Measurements from ENCODE around the gene NF1.
"Not testable (repeated sequence)": the region's sequence is repeated elsewhere in the genome, so short reads cannot be mapped to it uniquely, and the experiment has no call there.

NF1 gene

DNA sequence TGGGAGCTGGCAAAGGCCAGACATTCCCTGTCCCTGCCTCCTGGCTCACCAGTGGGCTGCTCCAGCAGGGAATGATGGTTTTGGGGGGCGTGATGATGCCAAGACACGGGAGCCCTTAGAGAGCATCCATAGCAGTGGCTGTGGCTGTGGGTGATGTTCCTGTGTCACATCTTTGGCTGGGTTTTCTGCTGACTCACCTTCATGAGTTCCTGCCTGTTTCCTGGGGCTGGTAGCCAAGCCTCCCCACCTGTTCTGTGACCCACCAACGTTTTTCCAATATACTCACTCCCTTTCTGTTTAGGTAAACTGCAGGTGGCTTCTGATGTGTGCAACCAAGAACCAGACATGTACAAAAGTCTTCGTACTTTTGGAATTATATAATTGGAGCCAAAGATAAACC lies 16.5 kb upstream of the NF1 start:
- no peak for DNase-seq (ENCODE audit: low read depth, low spot score)

DNA sequence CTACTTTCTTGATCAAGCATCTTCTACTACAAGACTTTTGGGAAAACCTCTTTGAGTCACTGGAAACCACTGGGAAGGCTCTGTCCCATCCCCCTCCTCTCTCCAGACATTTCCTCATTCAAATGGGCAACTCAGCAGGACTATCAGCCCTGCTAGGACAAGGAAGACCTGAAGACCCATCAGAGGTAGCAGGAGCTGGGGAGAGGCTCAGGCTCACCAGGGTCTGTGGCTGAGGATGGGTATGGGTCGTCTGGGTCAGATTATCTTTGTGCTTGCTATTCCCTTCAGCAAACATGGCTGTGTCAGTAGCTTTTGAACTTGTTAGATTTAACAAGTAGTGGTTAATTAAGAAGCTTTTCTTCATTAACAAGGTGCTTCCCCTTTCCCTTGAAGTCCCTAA lies 15.0 kb upstream of the NF1 start:
- DNase-seq (ENCODE audit: low read depth, low spot score): no peak

DNA sequence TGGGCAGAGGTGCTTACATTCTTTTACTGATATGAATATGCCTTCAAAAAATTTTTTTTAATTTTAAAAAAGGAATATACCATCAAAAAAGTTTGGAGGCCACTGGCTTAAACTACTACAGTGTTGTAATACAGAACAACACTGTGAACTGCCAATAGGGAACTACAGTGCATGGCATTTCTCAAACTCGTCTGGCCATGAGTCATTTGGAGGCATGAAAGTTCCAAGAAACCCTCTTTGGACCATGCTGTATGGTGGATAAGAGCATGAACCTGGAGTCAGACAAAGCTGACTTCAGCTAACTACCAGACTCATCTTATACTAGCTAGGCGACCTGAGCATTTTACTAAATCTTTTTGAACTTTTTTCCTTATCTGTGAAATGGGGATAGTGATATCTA lies 9.2 kb upstream of the NF1 start:
- no peak for DNase-seq (ENCODE audit: low read depth, low spot score)

DNA sequence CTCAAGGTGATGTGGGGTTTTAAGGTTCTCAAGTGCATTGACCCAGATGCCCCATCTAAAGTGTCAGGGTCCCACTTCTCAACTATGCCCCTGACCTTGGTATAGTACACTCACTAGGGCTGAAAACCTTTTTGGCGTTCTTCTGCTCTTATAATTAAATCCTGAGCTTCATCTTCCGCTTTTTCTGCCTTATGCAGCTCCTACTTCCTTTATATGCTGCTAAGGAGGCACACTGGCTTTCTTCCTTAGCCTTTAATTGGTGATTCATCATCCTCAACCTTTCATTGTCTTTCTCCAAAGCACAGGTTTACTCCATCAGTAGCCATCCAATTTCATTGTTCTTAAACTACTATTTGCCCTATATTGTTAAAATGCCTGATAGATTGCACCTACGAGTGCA lies 5.3 kb upstream of the NF1 start:
- DNase-seq (ENCODE audit: low read depth, low spot score): no peak

DNA sequence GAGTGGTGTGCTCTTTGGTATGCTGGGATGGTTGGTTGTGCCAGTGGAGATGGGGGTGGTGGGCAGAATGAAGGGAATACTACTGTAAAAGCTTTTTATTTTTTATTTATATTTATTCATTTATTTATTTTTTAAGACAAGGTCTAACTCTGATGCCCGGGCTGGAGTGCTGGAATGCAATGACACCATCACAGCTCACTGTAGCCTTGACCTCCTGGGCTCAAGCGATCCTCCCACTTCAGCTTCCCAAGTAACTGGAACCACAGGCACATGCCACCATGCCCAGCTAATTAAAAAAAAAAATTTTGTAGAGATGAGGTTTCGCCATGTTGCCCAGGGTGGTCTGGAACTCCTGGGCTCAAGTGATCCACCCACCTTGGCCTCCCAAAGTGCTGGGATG lies 4.1 kb upstream of the NF1 start:
- not testable (repeated sequence) for DNase-seq (ENCODE audit: low read depth, low spot score)

DNA sequence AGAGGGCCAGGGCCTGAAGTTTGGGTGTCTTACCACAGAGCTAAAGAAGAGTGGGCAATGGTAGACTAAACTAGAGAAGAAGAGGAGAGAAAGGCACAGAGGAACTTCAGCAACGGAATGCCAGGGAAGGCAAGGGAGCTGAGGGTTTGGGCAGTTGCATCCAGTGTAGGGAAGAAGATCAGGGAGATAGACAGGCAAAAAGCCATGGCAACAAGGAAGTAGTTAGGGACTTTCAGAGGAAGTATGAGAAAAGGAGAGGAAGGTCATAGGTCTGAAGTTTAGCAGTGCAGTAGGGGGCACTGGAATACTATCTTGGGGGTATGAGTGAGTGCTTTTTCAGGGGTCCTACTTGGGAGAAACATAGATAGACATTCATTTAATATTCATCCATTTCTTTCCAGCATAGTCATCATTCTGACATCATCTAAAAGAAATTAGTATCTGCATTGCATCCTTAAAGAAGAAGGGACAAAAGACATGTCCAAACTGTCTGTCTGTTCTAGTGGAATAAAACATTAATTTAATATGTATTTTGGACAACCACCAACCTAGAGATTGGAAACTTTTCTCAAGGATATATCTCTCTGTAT lies 2.2 kb upstream of the NF1 start:
- DNase-seq (ENCODE audit: low read depth, low spot score): no peak

DNA sequence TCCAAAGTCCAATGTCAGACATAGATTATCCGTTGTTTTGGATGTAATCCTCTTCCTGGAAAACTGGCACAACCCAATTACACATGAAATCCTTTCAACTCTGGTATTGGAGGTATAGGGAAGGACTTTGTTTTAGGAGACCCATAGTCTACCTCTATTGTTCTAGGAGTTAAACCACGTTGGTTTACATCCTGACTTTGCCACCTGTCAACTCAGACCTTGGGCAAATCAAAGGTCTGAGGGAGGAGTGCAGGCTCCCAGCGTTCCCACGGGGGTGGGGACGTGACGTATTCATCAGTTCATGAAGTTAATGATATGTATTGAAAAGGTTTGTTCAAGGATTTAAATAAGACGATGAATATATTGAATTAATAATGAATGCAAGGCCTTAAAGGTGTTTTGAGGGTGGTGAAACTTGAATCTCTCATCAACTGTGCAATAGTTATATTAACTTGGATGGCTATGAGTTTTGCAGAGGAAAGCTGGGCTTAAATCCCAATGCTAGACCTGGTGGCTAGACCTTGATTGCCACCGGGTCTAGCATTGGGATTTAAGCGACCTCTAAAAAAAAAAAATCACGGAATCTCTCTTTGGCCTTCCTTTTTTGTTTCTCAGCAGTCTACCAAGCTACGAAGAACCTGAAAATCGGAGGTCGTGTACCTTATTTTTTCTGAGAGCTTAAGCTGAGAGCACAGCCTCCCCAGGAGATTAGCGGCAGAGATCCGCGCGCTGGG lies 744 bp upstream of the NF1 start:
- no peak for DNase-seq (ENCODE audit: low read depth, low spot score)

DNA sequence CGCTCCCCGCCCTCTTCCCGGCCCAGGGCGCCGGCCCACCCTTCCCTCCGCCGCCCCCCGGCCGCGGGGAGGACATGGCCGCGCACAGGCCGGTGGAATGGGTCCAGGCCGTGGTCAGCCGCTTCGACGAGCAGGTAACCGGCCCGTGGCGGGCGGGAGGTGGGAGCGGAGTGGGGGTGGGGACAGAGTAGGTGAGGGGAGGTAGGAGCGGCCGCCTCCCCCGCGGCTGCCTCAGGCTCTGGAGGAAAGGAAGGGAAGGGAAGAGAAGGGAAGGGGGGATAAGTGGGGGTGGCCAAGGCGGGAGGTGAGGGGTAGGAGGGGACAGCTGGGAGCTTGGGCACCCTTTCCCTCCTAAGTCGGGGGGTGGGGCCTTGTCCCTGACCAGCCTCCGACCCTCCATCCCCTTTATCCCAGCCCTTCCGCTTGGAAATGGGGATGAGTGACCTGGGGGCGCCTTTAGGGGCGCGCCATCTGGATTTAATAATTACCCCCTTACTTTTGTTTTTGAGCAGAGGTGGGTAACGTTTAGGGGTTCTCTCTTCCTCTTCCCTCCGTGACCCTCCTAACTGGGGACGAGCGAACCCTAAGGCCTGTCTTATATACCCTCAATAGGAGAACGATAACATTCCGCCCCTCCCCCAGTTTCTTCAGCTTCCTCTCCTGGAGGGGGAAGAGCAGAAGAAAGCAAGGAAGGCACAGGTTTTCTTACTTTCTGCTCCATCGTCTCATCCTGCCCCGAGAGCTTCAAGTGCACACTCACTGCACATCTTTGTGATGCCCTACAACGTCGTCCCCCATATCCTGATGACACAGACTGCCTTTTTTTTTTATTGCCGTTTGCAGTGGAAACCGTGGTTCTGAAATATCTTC lies 694 bp downstream of the NF1 start:
- no peak for DNase-seq (ENCODE audit: low read depth, low spot score)

DNA sequence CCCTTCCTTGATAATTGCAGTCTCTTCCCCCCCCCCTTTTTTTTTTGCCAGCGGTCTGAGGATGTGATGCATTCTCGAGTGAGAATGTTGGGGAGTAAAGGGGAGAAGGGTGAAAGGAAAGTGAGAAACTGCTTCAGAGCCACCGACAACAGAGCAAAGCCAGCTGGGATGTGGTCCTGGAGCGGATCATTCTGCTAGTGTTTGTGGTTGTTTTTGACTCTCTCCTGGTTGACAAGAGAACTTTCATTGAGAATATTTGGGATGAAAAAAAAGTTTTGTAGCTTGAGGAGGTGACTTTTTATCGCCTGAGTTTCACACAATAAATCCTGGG lies 1.3 kb downstream of the NF1 start:
- no peak for DNase-seq (ENCODE audit: low read depth, low spot score)

DNA sequence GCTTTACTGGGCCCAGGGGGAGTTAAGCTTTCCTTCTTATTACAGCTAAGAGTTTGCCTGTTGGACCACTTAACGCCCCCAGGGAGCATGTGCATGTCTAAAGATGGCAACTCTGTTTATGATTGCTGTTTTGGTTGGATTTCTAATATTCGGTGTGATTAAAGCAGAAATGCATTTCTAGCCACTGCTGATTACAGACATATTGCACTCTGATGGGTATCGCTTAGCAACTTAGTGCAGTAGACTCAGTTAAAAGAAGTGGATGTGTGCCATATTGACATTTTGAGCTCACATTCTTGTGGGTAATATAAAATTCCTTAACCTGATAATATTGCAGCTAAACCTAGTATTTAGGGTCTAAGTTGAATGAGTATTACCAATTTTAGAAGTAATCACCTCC lies 4.2 kb downstream of the NF1 start:
- no peak for DNase-seq (ENCODE audit: low read depth, low spot score)

DNA sequence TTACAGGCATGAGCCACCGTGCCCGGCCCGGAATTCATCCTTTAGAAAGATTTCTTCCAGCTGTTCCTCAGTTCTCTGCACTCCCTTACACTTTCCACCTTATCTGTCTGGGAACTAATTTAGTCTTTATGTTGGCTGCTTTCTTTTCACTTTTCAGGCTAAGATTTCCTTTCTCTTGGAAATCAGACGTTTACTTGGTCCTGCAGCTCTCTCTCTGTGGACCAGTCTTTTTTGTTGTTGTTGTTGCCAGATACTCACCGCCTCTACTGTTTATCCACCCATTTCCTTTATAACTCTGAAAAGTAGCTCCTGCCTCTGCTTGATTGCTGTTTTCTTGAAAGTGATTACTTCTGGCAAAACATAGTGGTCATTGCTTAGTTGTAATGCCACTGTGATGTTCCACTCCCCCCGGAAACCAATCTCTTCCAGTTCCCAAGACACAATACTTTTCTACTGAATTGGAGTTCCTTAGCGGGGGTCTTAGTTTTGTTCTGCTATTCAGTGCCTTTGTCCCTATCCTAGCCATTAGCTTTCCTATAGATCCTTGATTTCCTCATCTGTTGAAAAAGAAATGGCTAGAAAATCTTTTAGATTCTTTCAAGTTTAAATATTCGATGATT lies 6.2 kb downstream of the NF1 start:
- no peak for DNase-seq (ENCODE audit: low read depth, low spot score)

DNA sequence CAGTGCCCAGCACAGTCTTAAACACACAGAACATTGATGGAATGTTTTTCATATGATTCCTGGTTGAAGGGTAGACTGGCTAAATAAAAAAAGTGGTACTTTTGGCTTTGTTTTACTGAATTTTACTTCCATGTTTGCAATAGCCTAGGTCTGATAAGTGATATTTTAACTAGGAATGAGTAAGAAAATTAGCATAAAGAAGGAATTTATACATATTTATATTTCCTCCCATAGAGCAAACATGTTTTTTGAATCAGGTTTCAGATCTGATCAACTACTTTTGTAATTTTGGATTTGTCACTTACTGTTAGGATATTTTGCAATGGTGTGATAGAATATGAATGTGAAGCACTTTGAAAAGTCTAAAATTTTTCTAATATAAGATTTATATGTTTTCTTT lies 7.2 kb downstream of the NF1 start:
- no peak for DNase-seq (ENCODE audit: low read depth, low spot score)

DNA sequence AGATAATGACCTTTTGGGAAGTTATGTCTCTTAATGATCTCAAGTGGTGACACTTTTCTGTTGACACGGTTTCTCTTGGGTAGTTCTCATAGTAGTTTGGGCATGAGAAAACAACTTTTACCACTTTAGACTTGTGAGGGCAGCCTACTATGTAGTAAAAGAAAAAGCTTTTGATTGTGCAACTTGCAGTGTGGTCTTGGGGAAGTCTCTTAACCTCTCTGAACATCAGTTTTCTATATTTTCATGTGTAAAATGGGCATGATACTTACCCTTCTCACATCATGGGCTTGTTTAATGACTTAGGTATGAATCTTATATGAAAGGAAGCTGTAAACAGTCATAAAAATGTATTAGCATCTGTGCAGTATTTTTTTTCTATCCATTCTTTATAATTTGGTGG lies 11.2 kb downstream of the NF1 start:
- DNase-seq (ENCODE audit: low read depth, low spot score): no peak

DNA sequence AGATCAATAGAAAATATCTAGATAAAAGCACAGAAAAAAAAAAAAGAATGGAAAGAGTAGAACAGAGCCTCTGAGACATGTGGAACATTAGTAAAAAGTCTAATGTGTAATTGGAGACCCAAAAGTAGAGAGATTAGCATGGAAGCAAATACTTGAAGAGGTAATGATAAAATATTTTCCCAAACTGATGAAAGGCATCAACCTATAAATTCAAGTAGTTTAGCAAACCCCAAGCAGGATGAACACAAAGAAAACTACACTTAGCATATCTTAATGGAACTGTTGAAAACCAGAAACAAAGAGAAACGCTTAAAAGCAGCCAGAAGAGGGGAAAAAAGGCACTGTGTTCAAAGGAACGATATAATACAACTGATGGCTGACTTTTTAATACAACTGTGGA lies 16.4 kb downstream of the NF1 start:
- DNase-seq (ENCODE audit: low read depth, low spot score): no peak

DNA sequence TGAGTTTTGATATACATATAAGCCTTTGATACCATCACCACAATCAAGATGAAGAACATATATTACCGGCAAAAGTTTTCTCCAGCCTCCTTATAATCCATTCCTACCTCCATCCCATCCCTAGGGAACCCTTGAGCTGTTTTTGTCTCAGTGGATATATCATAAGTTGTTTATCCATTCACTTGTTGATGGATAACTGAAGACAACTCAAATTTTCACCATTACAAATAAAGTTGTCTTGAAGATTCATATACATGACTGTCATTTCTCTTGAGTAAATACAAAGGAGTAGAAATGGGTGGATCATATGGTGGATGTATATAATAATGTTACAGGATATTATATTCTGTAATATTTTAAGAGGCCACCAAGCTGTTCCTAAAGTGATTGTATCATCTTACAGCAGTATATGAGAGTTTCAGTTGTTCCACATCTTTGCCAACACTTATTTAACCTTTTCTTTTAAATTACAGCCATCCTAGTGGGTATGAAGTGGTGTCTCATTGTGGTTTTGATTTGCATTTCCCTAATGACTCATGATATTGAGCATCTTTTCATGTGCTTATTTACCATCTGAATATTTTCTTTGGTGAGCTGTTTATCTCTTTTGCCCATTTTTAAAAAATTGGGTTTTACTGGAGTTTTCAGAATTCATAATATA lies 17.4 kb downstream of the NF1 start:
- DNase-seq (ENCODE audit: low read depth, low spot score): no peak

DNA sequence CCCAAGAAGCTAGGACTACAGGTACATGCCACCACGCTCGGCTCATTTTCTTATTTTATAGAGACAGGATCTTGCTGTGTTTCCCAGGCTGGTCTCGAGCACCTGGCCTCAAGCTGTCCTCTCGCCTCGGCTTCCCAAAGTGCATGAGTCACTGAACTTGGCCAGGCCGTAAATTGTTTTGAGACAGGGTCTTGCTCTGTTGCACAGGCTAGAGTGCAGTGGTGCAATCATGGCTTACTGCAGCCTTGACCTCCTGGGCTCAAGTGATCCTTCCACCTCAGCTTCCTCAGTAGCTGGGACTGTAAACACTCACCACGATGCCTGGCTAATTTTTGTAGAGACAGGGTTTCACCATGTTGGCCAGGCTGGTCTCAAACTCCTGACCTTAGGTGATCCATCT lies 18.6 kb downstream of the NF1 start:
- DNase-seq (ENCODE audit: low read depth, low spot score): not testable (repeated sequence)

DNA sequence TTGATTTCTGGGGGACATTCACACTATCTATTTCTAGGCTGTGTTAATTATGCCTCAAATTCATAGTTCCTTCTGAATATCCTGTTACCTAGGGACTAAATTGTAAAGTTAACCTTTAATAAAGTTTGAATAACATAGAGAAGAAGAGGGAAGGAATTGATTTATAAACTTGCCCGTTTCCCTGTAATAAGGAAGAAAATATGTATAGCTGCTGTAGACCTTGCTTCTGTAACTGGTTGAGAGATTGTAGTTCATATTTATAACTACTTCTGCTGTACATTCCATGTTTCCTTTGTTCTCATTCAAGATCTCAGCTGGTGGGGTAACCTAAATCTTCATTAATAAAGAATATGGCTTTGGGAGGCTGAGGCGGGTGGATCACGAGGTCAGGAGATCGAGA lies 19.2 kb downstream of the NF1 start:
- DNase-seq (ENCODE audit: low read depth, low spot score): no peak

DNA sequence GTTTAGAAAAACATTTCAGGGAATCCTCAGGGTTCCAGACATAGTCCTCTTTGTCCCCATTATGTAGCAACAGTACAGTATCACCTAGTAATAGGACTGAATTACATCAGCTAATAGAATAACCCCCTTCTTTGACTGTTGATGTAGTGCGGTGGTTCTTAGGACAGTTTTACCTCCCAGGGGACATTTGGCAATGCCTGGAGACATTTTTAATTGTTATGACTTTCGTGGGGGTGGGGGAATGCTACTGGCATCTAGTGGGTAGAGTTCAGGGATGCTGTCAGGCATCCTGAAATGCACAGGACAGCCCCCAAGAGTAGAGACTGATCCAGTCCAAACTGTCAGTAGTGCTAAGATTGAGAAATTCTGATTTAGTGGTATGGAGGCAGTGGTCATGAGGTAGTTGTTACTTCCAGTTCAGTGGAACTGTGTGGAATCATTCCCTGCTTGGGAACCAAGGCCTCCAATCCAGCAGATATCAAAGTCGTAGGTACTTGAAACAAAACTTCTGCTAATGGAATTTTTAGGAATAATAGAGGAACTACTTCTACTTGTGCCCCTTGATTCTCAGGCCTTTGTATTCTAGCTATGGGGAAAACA lies 20.3 kb downstream of the NF1 start:
- no peak for DNase-seq (ENCODE audit: low read depth, low spot score)

DNA sequence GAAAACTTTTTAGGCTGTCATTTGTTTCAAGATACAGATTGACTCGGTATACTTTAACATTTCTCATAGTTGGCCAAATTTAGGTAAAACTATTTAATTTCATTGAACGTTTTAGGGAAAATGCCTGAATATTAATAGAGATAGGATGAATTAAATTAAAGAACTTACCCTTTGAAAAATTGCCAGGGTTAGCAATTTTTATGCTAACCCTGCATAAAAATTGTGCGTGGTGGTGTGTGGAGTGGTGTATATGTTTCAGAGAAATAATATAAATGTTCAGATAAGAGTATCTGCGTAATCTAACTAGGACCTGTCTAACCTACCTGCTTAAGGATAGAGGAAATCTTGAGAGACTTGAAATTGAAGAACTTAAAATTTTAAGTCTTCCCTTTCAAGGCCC lies 21.4 kb downstream of the NF1 start:
- DNase-seq (ENCODE audit: low read depth, low spot score): no peak

DNA sequence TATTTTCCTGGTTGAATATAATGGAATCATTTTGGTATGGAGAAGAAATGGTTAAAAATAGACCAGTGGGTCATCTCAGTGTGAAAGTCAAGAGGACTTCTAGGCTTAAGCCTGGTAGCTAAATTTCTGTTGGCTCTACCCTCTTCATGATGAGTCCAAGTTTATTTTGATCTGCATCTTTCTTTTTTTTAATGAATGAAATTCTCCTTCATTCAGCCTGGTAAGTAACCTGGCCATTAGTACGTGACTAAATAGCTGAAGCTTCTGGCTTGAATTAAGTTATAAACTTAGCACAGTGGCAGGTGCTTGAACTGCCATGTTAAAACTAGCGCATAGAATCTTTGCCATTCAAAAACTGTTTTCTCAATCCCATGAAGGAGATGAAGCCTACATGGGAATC lies 28.0 kb downstream of the NF1 start:
- no peak for DNase-seq (ENCODE audit: low read depth, low spot score)

DNA sequence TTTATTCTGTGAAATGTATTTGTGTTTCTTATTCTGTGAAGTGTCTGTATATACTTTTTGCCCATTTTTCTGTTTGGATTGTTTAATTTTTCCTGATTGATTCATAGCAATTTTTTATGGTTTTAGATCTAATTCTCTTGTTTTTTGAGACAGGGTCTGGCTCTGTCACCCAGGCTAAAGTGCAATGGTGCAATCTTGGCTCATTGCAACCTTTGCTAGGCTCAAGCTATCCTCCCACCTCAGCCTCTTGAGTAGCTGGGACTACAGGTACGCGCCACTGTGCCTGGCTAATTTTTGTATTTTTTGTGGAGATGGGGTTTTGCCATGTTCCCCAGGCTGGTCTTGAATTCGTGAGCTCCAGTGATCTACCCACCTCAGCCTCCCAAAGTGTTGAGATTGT lies 31.5 kb downstream of the NF1 start:
- DNase-seq (ENCODE audit: low read depth, low spot score): no peak

DNA sequence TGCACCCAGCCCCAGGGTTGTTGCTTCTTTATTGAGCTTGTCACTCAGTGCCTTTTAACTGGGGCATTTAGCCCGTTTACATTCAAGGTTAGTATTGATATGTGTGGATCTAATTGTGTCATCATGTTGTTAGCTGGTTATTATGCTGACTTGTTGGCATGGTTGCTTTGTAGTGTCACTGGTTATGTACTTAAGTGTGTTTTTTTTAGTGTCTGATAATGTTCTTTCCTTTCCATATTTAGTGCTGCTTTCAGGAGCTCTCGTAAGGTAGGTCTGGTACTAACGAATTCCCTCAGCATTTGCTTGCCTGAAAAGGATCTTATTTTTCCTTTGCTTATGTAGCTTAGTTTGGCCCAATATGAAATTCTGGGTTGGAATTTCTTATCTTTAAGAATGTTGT lies 33.5 kb downstream of the NF1 start:
- no peak for DNase-seq (ENCODE audit: low read depth, low spot score)

Data from activated CD4-positive, CD25-positive, alpha-beta regulatory T cell treated with anti-CD3 and anti-CD28 coated beads, Interleukin-2, amount 50 U/mL, for 16 hours (primary cell).